HepG2 (cell line): Measurements from ENCODE around the gene CELSR3. TPM values are rescaled to one million over a fixed set of nuclear protein-coding genes. Genes with fewer than 3 reads are reported as not detected.
A peak's percentile ranks its signal among the peaks of the same experiment; 100 is the strongest.

Source experiments
- ATAC-seq: fragments of 200-7000 bp; cut with Tn5 transposase; 3 replicates; pipeline ENCODE4 v1.9.1; 2020; ENCODE audit warnings: mild to moderate bottlenecking, moderate library complexity
- BruUV-seq: library from RNA; stranded (reverse); fragments of 400-500 nt; replicated peaks from 2 replicates; lab custom pipeline; 2021; lab: Mats Ljungman, UMichigan
- CTCF ChIA-PET: fragments of 300-600 bp; formaldehyde crosslinking; extraction: SDS; loops from one replicate; lab custom pipeline; 2021; ENCODE audit warnings: low total read pairs, inconsistent platforms, low intra/inter-chr PET ratio; lab: Yijun Ruan, JAX
- POLR2A ChIA-PET: fragments of 350-600 bp; sonication (Branson Sonifier 250); formaldehyde crosslinking; loops from one replicate; lab custom pipeline; 2020; ENCODE audit warnings: antibody characterized with exemption, inconsistent platforms; lab: Yijun Ruan, JAX
- DNase-seq: peaks from one replicate; pipeline ENCODE4 v3.0.0-alpha.2; 2015; ENCODE audit warnings: low spot score
- FAIRE-seq: peaks from 3 replicates; lab custom pipeline; 2011; peaks lifted over from hg19 to GRCh38; lab: Jason Lieb, UNC
- H2AFZ ChIP-seq: one replicate; pipeline ENCODE4 v1.6.1; 2011; ENCODE audit warnings: low read length, inconsistent platforms
- H3K27ac ChIP-seq: fragments of 300-600 bp; 3 replicates; pipeline ENCODE4 v1.8.0; 2011; ENCODE audit warnings: mixed run types, mild to moderate bottlenecking, mixed read lengths, low read length, inconsistent platforms; ENCODE audit not compliant: insufficient read depth; ENCODE audit errors: extremely low read length
- H3K27me3 ChIP-seq, 2 experiments: fragments of 200-600 bp in 1 of 2; 2 replicates in 1 of 2; 3 replicates in 1 of 2; pipeline versions ENCODE4 v1.6.0 to v1.8.0; 2011; ENCODE audit warnings: low read length in 2 of 2, mild to moderate bottlenecking in 2 of 2, moderate library complexity in 2 of 2, inconsistent platforms in 1 of 2; ENCODE audit not compliant: insufficient read depth in 2 of 2, control insufficient read depth in 1 of 2
- H3K36me3 ChIP-seq, 2 experiments: fragments of 200-600 bp in 1 of 2; replicated peaks in 1 of 2; 2 replicates in 1 of 2; 3 replicates in 1 of 2; pipeline versions ENCODE4 v1.5.1 to v1.8.0; 2011; ENCODE audit warnings: low read length in 2 of 2, inconsistent platforms in 1 of 2; ENCODE audit not compliant: insufficient read depth in 2 of 2, control insufficient read depth in 1 of 2
- H3K4me1 ChIP-seq: 2 replicates; pipeline ENCODE4 v1.5.1; 2012; ENCODE audit warnings: low read length, inconsistent platforms; ENCODE audit not compliant: insufficient read depth
- H3K4me2 ChIP-seq: 2 replicates; pipeline ENCODE4 v1.6.0; 2011; ENCODE audit warnings: low read depth, low read length, inconsistent platforms
- H3K4me3 ChIP-seq, 3 experiments: fragments of 200-600 bp in 1 of 3; sonication (generic), shearing (Covaris generic) in 1 of 3; replicated peaks in 1 of 3; 2 replicates each; pipeline ENCODE4 v1.5.1; 2011 to 2016; ENCODE audit warnings: low read length in 3 of 3, inconsistent platforms in 2 of 3, low read depth in 2 of 3, mild to moderate bottlenecking in 2 of 3, control low read depth in 1 of 3, mixed read lengths in 1 of 3; ENCODE audit not compliant: insufficient read depth in 1 of 3
- H3K79me2 ChIP-seq: one replicate; pipeline ENCODE4 v1.6.1; 2011; ENCODE audit warnings: low read length, inconsistent platforms; ENCODE audit not compliant: insufficient read depth
- H3K9ac ChIP-seq: 2 replicates; pipeline ENCODE4 v1.6.0; 2011; ENCODE audit warnings: mild to moderate bottlenecking, low read depth, low read length, inconsistent platforms; ENCODE audit not compliant: insufficient read depth
- H3K9me3 ChIP-seq: 2 replicates; pipeline ENCODE4 v1.5.1; 2012; ENCODE audit warnings: mild to moderate bottlenecking, low read length
- H4K20me1 ChIP-seq: 2 replicates; pipeline ENCODE4 v1.6.0; 2011; ENCODE audit warnings: inconsistent platforms, mild to moderate bottlenecking, low read length, moderate library complexity; ENCODE audit not compliant: insufficient read depth
- EEA1 ChIP-seq: sonication (generic); formaldehyde crosslinking; IDR thresholded peaks from 2 replicates; pipeline ENCODE4 v1.5.1; 2020; ENCODE audit warnings: mild to moderate bottlenecking, missing genetic modification reagents, borderline replicate concordance
- EP300 ChIP-seq, 3 experiments: sonication (generic) in 1 of 3; formaldehyde crosslinking in 1 of 3; IDR thresholded peaks; 2 replicates each; pipeline versions ENCODE4 v1.5.1 to v1.6.1; 2011 to 2020; ENCODE audit warnings: low read depth in 2 of 3, low read length in 2 of 3, borderline replicate concordance in 1 of 3, improper control_type of control experiment in 1 of 3, mild to moderate bottlenecking in 1 of 3, missing genetic modification reagents in 1 of 3, moderate library complexity in 1 of 3
- GLI4 ChIP-seq: sonication (generic); formaldehyde crosslinking; IDR thresholded peaks from 2 replicates; pipeline ENCODE4 v1.5.1; 2020; ENCODE audit warnings: missing genetic modification reagents, mild to moderate bottlenecking, moderate library complexity, borderline replicate concordance
- SPEN ChIP-seq: sonication (generic); formaldehyde crosslinking; IDR thresholded peaks from 2 replicates; pipeline ENCODE4 v1.5.1; 2020; ENCODE audit warnings: low read depth, mild to moderate bottlenecking, missing genetic modification reagents
- TSC22D2 ChIP-seq: sonication (generic); formaldehyde crosslinking; IDR thresholded peaks from 2 replicates; pipeline ENCODE4 v1.5.1; 2020; ENCODE audit warnings: missing genetic modification reagents, mild to moderate bottlenecking, borderline replicate concordance
- ZBTB38 ChIP-seq: sonication (generic); formaldehyde crosslinking; IDR thresholded peaks from 2 replicates; pipeline ENCODE4 v1.5.1; 2020; ENCODE audit warnings: mild to moderate bottlenecking, missing genetic modification reagents
- ZNF143 ChIP-seq: sonication (generic); formaldehyde crosslinking; IDR thresholded peaks from 2 replicates; pipeline ENCODE4 v1.4.0; 2020; ENCODE audit warnings: missing genetic modification reagents
- ZNF264 ChIP-seq: sonication (generic); formaldehyde crosslinking; IDR thresholded peaks from 2 replicates; pipeline ENCODE4 v1.4.0; 2020; ENCODE audit warnings: missing genetic modification reagents
- ZNF83 ChIP-seq: sonication (generic); formaldehyde crosslinking; IDR thresholded peaks from 2 replicates; pipeline ENCODE4 v1.4.0; 2020; ENCODE audit warnings: missing genetic modification reagents, mild to moderate bottlenecking, borderline replicate concordance
- WGBS: methylation state at CpG from one replicate; pipeline ENCODE4 v1.1.6; 2017; ENCODE audit warnings: low lambda C conversion rate; 5-methylcytosine and 5-hydroxymethylcytosine counted together
- in situ Hi-C: cut with HindIII; loops from 2 replicates; pipeline ENCODE4 v1.10.0; 2017; ENCODE audit warnings: low pct_unique_long_range_greater_than_20kb; ENCODE audit not compliant: extremely low pct_ligation_motif_present
- intact Hi-C: fragments of 100-400 bp; cut with micrococcal nuclease; formaldehyde crosslinking; loops from one replicate; pipeline ENCODE4 v1.10.0; 2022; ENCODE audit not compliant: unreplicated experiment
- polyA plus RNA-seq, 8 experiments: library from polyadenylated mRNA; depleted of rRNA in 3 of 8; stranded (reverse) in 7 of 8; unstranded in 1 of 8; fragments of >200 nt; fragmentation: Illumina TruSeq in 4 of 8; extraction: Trizol in 4 of 8; gene quantifications; 2 replicates each; pipeline versions ENCODE4 v1.2.1 to v1.2.3, GENCODE V29; 2011 to 2016; ENCODE audit warnings: low read depth in 4 of 8, missing spikeins in 1 of 8, mixed read lengths in 1 of 8; ENCODE audit not compliant: insufficient read depth in 1 of 8
- total RNA-seq, 5 experiments: library from RNA; depleted of rRNA; stranded (reverse); fragments of >200 nt; fragmentation: Illumina TruSeq; extraction: Trizol; gene quantifications; 2 replicates each; pipeline ENCODE4 v1.2.3, GENCODE V29; 2016; ENCODE audit warnings: low read depth in 1 of 5
- TF ChIP-seq, protein P1 (sequence below): sonication (generic); formaldehyde crosslinking; IDR thresholded peaks from 2 replicates; pipeline ENCODE4; 2020; ENCODE audit warnings: missing genetic modification reagents, mild to moderate bottlenecking, borderline replicate concordance
- TF ChIP-seq, protein P2 (sequence below): IDR thresholded peaks from 2 replicates; pipeline ENCODE4 v1.6.1; 2016; ENCODE audit warnings: missing compliant biosample characterization, missing genetic modification reagents, borderline replicate concordance
- TF ChIP-seq, protein P3 (sequence below): sonication (generic); formaldehyde crosslinking; IDR thresholded peaks from 2 replicates; pipeline ENCODE4 v1.5.1; 2020; ENCODE audit warnings: mild to moderate bottlenecking, missing genetic modification reagents, moderate library complexity

CELSR3 gene
- total and polyA plus RNA-seq, 2 of the 13 experiments (the other 11 are each of a cell fraction or from before 2014, with no cell fraction given), result 5.4 to 6.7 TPM

DNA sequence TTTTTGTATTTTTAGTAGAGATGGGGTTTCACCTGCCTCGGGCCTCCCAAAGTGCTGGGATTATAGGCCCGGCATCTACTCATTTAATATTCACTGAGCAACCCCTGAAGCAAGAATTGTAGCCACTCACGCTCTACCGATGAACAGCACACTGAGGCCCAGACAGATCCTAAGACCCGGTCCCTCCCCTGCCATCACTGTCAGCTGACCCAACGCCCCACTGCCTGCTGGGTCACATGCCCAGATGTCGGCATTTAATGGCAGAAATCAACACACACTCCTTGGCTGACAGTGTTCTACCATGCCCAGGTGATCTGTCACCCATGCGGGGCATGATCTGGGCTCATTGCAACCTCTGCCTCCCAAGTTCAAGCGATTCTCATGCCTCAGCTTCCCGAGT, 37.9 kb downstream of the CELSR3 start:
- ATAC-seq, result no peak
- H3K9me3 ChIP-seq, result no peaks in the 10 kb centered on the region
- H3K9ac ChIP-seq, result peak overlapping the region; percentile 57
- BruUV-seq, result no TSS peak
- no peak overlapping the region for H3K4me2 ChIP-seq
- no peak overlapping the region for H3K4me3 ChIP-seq
- H3K27ac ChIP-seq, result peak overlapping the region; percentile 93
- no peak for FAIRE-seq
- in situ Hi-C loops, result no loop called here
- 0 out of 2 replicates have a peak, but pooled peaks have one; percentile 3 for TF ChIP-seq ZNF264 (CRISPR knock-in tag)
- TF ChIP-seq, protein P1, sequence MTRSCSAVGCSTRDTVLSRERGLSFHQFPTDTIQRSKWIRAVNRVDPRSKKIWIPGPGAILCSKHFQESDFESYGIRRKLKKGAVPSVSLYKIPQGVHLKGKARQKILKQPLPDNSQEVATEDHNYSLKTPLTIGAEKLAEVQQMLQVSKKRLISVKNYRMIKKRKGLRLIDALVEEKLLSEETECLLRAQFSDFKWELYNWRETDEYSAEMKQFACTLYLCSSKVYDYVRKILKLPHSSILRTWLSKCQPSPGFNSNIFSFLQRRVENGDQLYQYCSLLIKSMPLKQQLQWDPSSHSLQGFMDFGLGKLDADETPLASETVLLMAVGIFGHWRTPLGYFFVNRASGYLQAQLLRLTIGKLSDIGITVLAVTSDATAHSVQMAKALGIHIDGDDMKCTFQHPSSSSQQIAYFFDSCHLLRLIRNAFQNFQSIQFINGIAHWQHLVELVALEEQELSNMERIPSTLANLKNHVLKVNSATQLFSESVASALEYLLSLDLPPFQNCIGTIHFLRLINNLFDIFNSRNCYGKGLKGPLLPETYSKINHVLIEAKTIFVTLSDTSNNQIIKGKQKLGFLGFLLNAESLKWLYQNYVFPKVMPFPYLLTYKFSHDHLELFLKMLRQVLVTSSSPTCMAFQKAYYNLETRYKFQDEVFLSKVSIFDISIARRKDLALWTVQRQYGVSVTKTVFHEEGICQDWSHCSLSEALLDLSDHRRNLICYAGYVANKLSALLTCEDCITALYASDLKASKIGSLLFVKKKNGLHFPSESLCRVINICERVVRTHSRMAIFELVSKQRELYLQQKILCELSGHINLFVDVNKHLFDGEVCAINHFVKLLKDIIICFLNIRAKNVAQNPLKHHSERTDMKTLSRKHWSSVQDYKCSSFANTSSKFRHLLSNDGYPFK (CRISPR knock-in tag), result 0 out of 2 replicates have a peak, but pooled peaks have one; percentile 6
- 0 out of 2 replicates have a peak, but pooled peaks have one; percentile 28 for TF ChIP-seq EEA1 (CRISPR knock-in tag)
- TF ChIP-seq, protein P2, sequence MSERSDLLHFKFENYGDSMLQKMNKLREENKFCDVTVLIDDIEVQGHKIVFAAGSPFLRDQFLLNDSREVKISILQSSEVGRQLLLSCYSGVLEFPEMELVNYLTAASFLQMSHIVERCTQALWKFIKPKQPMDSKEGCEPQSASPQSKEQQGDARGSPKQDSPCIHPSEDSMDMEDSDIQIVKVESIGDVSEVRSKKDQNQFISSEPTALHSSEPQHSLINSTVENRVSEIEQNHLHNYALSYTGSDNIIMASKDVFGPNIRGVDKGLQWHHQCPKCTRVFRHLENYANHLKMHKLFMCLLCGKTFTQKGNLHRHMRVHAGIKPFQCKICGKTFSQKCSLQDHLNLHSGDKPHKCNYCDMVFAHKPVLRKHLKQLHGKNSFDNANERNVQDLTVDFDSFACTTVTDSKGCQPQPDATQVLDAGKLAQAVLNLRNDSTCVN, result no peak
- peak; percentile 64; the same call in 1 of the 2 replicates for TF ChIP-seq ZBTB38 (CRISPR knock-in tag)
- no peak for TF ChIP-seq EP300 (IDR thresholded peaks at IDR 0.05; ENCODE audit: low read depth in 2 of 2, low read length in 2 of 2)
- TF ChIP-seq EP300 (CRISPR knock-in tag; IDR thresholded peaks at IDR 0.05; ENCODE audit: borderline replicate concordance), result 0 out of 2 replicates have a peak, but pooled peaks have one; percentile 25
- TF ChIP-seq, protein P3, sequence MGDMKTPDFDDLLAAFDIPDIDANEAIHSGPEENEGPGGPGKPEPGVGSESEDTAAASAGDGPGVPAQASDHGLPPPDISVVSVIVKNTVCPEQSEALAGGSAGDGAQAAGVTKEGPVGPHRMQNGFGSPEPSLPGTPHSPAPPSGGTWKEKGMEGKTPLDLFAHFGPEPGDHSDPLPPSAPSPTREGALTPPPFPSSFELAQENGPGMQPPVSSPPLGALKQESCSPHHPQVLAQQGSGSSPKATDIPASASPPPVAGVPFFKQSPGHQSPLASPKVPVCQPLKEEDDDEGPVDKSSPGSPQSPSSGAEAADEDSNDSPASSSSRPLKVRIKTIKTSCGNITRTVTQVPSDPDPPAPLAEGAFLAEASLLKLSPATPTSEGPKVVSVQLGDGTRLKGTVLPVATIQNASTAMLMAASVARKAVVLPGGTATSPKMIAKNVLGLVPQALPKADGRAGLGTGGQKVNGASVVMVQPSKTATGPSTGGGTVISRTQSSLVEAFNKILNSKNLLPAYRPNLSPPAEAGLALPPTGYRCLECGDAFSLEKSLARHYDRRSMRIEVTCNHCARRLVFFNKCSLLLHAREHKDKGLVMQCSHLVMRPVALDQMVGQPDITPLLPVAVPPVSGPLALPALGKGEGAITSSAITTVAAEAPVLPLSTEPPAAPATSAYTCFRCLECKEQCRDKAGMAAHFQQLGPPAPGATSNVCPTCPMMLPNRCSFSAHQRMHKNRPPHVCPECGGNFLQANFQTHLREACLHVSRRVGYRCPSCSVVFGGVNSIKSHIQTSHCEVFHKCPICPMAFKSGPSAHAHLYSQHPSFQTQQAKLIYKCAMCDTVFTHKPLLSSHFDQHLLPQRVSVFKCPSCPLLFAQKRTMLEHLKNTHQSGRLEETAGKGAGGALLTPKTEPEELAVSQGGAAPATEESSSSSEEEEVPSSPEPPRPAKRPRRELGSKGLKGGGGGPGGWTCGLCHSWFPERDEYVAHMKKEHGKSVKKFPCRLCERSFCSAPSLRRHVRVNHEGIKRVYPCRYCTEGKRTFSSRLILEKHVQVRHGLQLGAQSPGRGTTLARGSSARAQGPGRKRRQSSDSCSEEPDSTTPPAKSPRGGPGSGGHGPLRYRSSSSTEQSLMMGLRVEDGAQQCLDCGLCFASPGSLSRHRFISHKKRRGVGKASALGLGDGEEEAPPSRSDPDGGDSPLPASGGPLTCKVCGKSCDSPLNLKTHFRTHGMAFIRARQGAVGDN (CRISPR knock-in tag), result peak; percentile 7; the same call in 1 of the 2 replicates
- TF ChIP-seq ZNF143, result no peak
- 0 out of 2 replicates have a peak, but pooled peaks have one; percentile 41 for TF ChIP-seq GLI4 (CRISPR knock-in tag)
- 0 out of 2 replicates have a peak, but pooled peaks have one; percentile 39 for TF ChIP-seq ZNF83 (CRISPR knock-in tag)
- TF ChIP-seq TSC22D2 (CRISPR knock-in tag), result no peak
- 0 out of 2 replicates have a peak, but pooled peaks have one; percentile 14 for TF ChIP-seq SPEN (CRISPR knock-in tag)
- TF ChIP-seq, all 625 proteins: peak for 9
- intact Hi-C loops, result loop anchor here (5.0 kb wide), 1 partner anchor 67 kb away; the partner anchor contains the start of gene PFKFB4
- 91% methylated on average over 10 of the region's 10 CpGs for WGBS
- Histone ChIP-seq H3K36me3 (peaks cover 14 to 48% of the 10 kb centered on the region in 2 experiments), H3K27me3 (no peaks in the 10 kb centered on the region), H2AFZ (no peak overlapping the region), H4K20me1 (no peaks in the 10 kb centered on the region), H3K4me1 (peaks cover 65% of the 10 kb centered on the region), H3K79me2 (no peaks in the 10 kb centered on the region)
- ChIA-PET POLR2A (interaction anchor here (1.0 to 7.5 kb wide), 9 partner anchors 9 to 93 kb away, joined by 3 to 140 read pairs (median 4); partner anchors contain the start of genes CELSR3, IP6K2, SLC26A6 and UQCRC1), CTCF (no interaction called here)
- DNase-seq, result no peak
